Parathyroid adenoma (tissue), 2 donors: ENCODE data around the gene LAMA3.

Experiments
- H2AFZ ChIP-seq: fragments of 300-600 bp; sonication (generic); one replicate; pipeline ENCODE4 v1.7.0; 2017; ENCODE audit warnings: antibody characterized with exemption, mild to moderate bottlenecking
- H3K27ac ChIP-seq: fragments of 300-600 bp; sonication (generic); one replicate; pipeline ENCODE4 v1.7.0; 2017
- H3K27me3 ChIP-seq: fragments of 300-600 bp; sonication (generic); one replicate; pipeline ENCODE4 v1.7.0; 2017; ENCODE audit warnings: low read length; ENCODE audit not compliant: control insufficient read depth, insufficient read depth
- H3K36me3 ChIP-seq: fragments of 300-600 bp; sonication (generic); one replicate; pipeline ENCODE4 v1.7.0; 2017; ENCODE audit warnings: low read length; ENCODE audit not compliant: control insufficient read depth, insufficient read depth
- H3K4me1 ChIP-seq: fragments of 300-600 bp; sonication (generic); one replicate; pipeline ENCODE4 v1.7.0; 2017; ENCODE audit warnings: control low read depth
- H3K4me2 ChIP-seq: fragments of 300-600 bp; sonication (generic); one replicate; pipeline ENCODE4 v1.7.0; 2017; ENCODE audit warnings: low read length
- H3K4me3 ChIP-seq: fragments of 300-600 bp; sonication (generic); one replicate; pipeline ENCODE4 v1.7.0; 2017; ENCODE audit warnings: low read depth, low read length
- H3K79me2 ChIP-seq: fragments of 300-600 bp; sonication (generic); one replicate; pipeline ENCODE4 v1.7.0; 2017; ENCODE audit warnings: control low read depth
- H3K9ac ChIP-seq: fragments of 300-600 bp; sonication (generic); one replicate; pipeline ENCODE4 v1.7.0; 2017; ENCODE audit warnings: mild to moderate bottlenecking
- H3K9me3 ChIP-seq: fragments of 300-600 bp; sonication (generic); one replicate; pipeline ENCODE4 v1.7.0; 2017; ENCODE audit warnings: low read length; ENCODE audit not compliant: control insufficient read depth
- CTCF ChIP-seq: fragments of 300-600 bp; sonication (generic); IDR thresholded peaks from one replicate; pipeline ENCODE4 v1.7.0; 2017; ENCODE audit warnings: antibody characterized with exemption, mild to moderate bottlenecking
- donor health status: primary hyperparathyroidism.

The LAMA3 gene

DNA sequence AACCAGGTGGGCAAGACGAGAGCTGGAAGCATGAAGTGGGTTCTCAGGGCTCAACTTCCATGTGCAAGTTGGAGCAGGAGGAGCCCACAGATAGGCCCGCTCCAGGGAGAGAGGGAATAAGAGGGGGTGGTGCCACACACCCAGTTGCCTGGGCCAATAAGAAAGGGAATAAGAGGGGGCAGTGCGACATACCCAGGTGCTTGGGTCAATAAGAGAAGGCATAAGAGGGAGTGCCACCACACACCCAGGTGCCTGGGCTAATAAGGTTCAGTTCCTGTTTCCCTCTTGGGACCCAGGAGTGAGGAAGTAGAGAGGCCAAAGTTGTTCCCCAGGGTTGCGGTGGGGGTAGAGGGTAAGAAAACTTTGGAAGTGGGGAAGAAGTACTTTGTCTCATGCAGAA is 127.5 kb downstream of the LAMA3 start:
- Histone ChIP-seq H3K79me2 (no peaks in the 10 kb centered on the region), H3K4me2 (no peak overlapping the region)
- no peak for TF ChIP-seq CTCF

DNA sequence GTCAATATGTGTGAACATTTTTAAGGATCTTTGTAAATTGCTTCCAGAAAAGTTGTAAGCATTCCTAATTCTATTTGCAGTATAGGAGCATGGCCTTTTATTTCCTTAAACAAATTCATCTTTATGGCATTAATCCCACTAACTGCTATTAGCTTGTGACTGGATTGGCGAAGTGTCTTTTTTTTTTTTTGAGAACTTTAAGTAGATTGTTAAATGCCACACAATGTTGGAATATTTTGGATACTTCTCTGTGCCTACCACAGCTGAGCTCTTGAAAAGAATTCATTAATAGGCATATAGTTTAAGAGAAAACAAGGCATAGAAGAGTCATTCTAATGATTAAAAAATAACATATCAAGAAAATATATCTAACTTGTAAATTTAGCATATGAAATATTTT is 129.7 kb downstream of the LAMA3 start:
- TF ChIP-seq CTCF = no peak
- H3K79me2 ChIP-seq = no peaks in the 10 kb centered on the region
- no peak overlapping the region for H3K4me3 ChIP-seq
- H3K27me3 ChIP-seq = no peaks in the 10 kb centered on the region
- no peaks in the 10 kb centered on the region for H3K36me3 ChIP-seq
- no peak overlapping the region for H2AFZ ChIP-seq
- H3K27ac ChIP-seq = no peak overlapping the region
- no peak overlapping the region for H3K9ac ChIP-seq
- H3K9me3 ChIP-seq = no peaks in the 10 kb centered on the region
- H3K4me1 ChIP-seq = no peaks in the 10 kb centered on the region
- no peak overlapping the region for H3K4me2 ChIP-seq

More for the DNA sequence above, 127.5 kb downstream of the LAMA3 start:
- H3K4me1 ChIP-seq = no peaks in the 10 kb centered on the region
- no peak overlapping the region for H3K4me3 ChIP-seq
- no peaks in the 10 kb centered on the region for H3K36me3 ChIP-seq
- no peaks in the 10 kb centered on the region for H3K27me3 ChIP-seq
- H3K9me3 ChIP-seq = no peaks in the 10 kb centered on the region
- H3K9ac ChIP-seq = no peak overlapping the region
- H2AFZ ChIP-seq = no peak overlapping the region
- no peak overlapping the region for H3K27ac ChIP-seq

- Histone ChIP-seq H3K36me3 (no peaks in the 10 kb centered on the region), H3K4me1 (no peaks in the 10 kb centered on the region), H3K9me3 (no peaks in the 10 kb centered on the region), H3K4me3 (no peak overlapping the region), H3K9ac (no peak overlapping the region), H3K27ac (no peak overlapping the region), H3K79me2 (no peaks in the 10 kb centered on the region), H2AFZ (no peak overlapping the region), H3K4me2 (no peak overlapping the region), H3K27me3 (no peaks in the 10 kb centered on the region)
- no peak for TF ChIP-seq CTCF
Measured at GRCh38 chr18:23822590-23823385, 133.5 kb downstream of the LAMA3 start.

DNA sequence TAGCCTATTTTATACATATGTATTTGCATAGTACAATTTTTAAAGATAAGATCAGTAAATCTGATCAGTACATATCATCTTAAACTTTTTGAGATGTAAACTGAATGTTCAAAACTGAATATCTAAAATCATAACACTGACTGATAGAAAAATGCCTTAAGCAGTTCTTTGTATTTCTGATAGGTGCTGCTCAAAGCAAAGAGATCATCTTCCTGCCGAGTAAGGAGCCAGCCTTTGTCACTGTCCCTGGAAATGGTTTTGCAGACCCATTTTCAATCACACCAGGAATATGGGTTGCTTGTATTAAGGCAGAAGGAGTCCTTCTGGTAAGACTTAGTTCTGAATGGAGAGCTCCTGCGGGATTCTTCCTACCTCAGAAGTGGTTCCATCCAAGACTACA is 135.0 kb downstream of the LAMA3 start:
- Histone ChIP-seq H3K27ac (no peak overlapping the region), H3K27me3 (no peaks in the 10 kb centered on the region), H3K4me1 (no peaks in the 10 kb centered on the region), H3K4me3 (no peak overlapping the region), H3K79me2 (no peaks in the 10 kb centered on the region), H2AFZ (no peak overlapping the region), H3K9ac (no peak overlapping the region), H3K36me3 (no peaks in the 10 kb centered on the region), H3K9me3 (no peaks in the 10 kb centered on the region), H3K4me2 (no peak overlapping the region)
- no peak for TF ChIP-seq CTCF

- TF ChIP-seq CTCF = no peak
- Histone ChIP-seq H3K9ac (no peak overlapping the region), H3K27me3 (no peaks in the 10 kb centered on the region), H3K4me3 (no peak overlapping the region), H3K4me1 (no peaks in the 10 kb centered on the region), H3K4me2 (no peak overlapping the region), H3K9me3 (no peaks in the 10 kb centered on the region), H2AFZ (no peak overlapping the region), H3K27ac (no peak overlapping the region), H3K36me3 (no peaks in the 10 kb centered on the region), H3K79me2 (no peaks in the 10 kb centered on the region)
Measured at GRCh38 chr18:23824669-23825068, 135.4 kb downstream of the LAMA3 start.
